SK-N-SH treated with all-trans-retinoic acid at 6 μM for 48 hours (cell line): ENCODE data around the gene DDX1.

Experiments
- ATAC-seq: fragments of 200-7000 bp; cut with Tn5 transposase; 3 replicates; pipeline ENCODE4 v1.9.1; 2020; ENCODE audit warnings: mild to moderate bottlenecking, moderate library complexity
- CSDC2 ChIP-seq: fragments of 250-450 bp; sonication (Bioruptor Pico); IDR thresholded peaks from 2 replicates; pipeline ENCODE4 v1.5.0; 2020; ENCODE audit warnings: mild to moderate bottlenecking, moderate library complexity
- ESRRG ChIP-seq: fragments of 250-450 bp; sonication (Bioruptor Pico); IDR thresholded peaks from 2 replicates; pipeline ENCODE4 v1.6.1; 2021; ENCODE audit warnings: mild to moderate bottlenecking
- GLIS3 ChIP-seq: fragments of 250-450 bp; sonication (Bioruptor Pico); IDR thresholded peaks from 2 replicates; pipeline ENCODE4 v1.5.0; 2020; ENCODE audit warnings: mild to moderate bottlenecking, moderate library complexity
- ISL1 ChIP-seq: fragments of 250-450 bp; sonication (Bioruptor Pico); IDR thresholded peaks from 2 replicates; pipeline ENCODE4 v2.1.2; 2022; ENCODE audit warnings: mild to moderate bottlenecking, moderate library complexity
- PPARA ChIP-seq: fragments of 250-450 bp; sonication (Bioruptor Pico); IDR thresholded peaks from 2 replicates; pipeline ENCODE4 v1.5.0; 2020; ENCODE audit warnings: mild to moderate bottlenecking, borderline replicate concordance
- RARB ChIP-seq: fragments of 250-450 bp; sonication (Bioruptor Pico); IDR thresholded peaks from 2 replicates; pipeline ENCODE4 v1.8.0; 2021; ENCODE audit warnings: mild to moderate bottlenecking, moderate library complexity
- SNAI2 ChIP-seq: fragments of 250-450 bp; sonication (Bioruptor Pico); IDR thresholded peaks from 2 replicates; pipeline ENCODE4 v1.5.0; 2020; ENCODE audit warnings: mild to moderate bottlenecking, moderate library complexity
- TCF4 ChIP-seq: fragments of 250-450 bp; sonication (Bioruptor Pico); IDR thresholded peaks from 2 replicates; pipeline ENCODE4 v1.8.0; 2021; ENCODE audit warnings: mild to moderate bottlenecking, moderate library complexity, borderline replicate concordance
- TOX ChIP-seq: fragments of 250-450 bp; sonication (Bioruptor Pico); IDR thresholded peaks from 2 replicates; pipeline ENCODE4 v1.8.0; 2021; ENCODE audit warnings: mild to moderate bottlenecking, moderate library complexity, borderline replicate concordance
- TSHZ2 ChIP-seq: fragments of 250-450 bp; sonication (Bioruptor Pico); IDR thresholded peaks from 2 replicates; pipeline ENCODE4 v1.5.0; 2020; ENCODE audit warnings: mild to moderate bottlenecking, moderate library complexity
- ZFP3 ChIP-seq: fragments of 250-450 bp; sonication (Bioruptor Pico); IDR thresholded peaks from 2 replicates; pipeline ENCODE4 v1.5.0; 2020; ENCODE audit warnings: mild to moderate bottlenecking, moderate library complexity
- ZNF565 ChIP-seq: fragments of 450-650 bp; formaldehyde crosslinking; conservative IDR thresholded peaks from 2 replicates; pipeline ENCODE4 v1.5.0; 2020; ENCODE audit warnings: low read depth, mild to moderate bottlenecking, moderate library complexity
- TF ChIP-seq, protein P1 (sequence below): fragments of 250-450 bp; sonication (Bioruptor Pico); IDR thresholded peaks from 2 replicates; pipeline ENCODE4 v1.8.0; 2021; ENCODE audit warnings: low read depth, mild to moderate bottlenecking, moderate library complexity, borderline replicate concordance
- TF ChIP-seq, protein P2 (sequence below): fragments of 250-450 bp; sonication (Bioruptor Pico); IDR thresholded peaks from 2 replicates; pipeline ENCODE4 v1.8.0; 2020; ENCODE audit warnings: mild to moderate bottlenecking, moderate library complexity, borderline replicate concordance
- TF ChIP-seq, protein P3 (sequence below): fragments of 250-450 bp; sonication (Bioruptor Pico); IDR thresholded peaks from 2 replicates; pipeline ENCODE4 v1.5.1; 2020; ENCODE audit warnings: low read depth, mild to moderate bottlenecking, moderate library complexity

The DDX1 gene

DNA sequence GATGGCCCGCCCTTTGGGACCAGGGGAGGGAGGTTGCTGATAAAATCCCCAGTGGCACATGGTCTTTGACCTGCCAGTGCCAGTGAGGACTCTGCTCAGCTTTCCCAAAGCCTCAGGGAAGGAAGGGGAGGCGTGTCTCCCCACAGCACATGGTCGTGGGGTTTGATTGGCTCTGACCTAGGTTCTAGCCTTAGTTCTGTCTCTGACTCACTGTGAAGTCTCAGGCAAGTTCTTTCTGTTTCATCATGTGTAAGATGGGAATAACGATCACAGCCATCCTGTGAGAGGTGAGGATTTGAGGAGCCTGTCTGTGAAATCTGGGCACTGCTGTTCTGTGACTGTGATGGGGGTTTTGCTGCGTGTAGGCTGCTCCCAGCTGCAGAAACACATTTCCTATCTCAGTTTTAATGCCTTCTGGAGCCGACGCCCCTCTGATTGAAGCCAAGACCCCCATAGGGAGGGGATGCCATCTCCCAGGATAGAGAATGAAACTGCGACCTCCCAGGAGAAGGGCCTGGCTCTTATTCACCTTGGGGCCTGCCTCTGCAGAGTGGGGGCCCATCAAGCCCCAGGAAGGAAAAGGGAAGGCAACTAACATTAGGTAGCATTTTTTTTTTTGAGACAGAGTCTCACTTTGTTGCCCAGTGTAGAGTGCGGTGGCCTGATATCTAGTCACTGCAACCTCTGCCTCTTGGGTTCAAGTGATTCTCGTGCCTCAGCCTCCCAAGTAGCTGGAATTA is 84.0 kb downstream of the DDX1 start:
- TF ChIP-seq ZNF565 (CRISPR knock-in tag) (no peak), ISL1 (CRISPR knock-in tag) (no peak), PPARA (CRISPR knock-in tag) (no peak), GLIS3 (no peak)
- TF ChIP-seq, protein P1, sequence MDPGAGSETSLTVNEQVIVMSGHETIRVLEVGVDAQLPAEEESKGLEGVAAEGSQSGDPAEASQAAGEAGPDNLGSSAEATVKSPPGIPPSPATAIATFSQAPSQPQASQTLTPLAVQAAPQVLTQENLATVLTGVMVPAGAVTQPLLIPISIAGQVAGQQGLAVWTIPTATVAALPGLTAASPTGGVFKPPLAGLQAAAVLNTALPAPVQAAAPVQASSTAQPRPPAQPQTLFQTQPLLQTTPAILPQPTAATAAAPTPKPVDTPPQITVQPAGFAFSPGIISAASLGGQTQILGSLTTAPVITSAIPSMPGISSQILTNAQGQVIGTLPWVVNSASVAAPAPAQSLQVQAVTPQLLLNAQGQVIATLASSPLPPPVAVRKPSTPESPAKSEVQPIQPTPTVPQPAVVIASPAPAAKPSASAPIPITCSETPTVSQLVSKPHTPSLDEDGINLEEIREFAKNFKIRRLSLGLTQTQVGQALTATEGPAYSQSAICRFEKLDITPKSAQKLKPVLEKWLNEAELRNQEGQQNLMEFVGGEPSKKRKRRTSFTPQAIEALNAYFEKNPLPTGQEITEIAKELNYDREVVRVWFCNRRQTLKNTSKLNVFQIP (CRISPR knock-in tag) = no peak
- TF ChIP-seq, protein P2, sequence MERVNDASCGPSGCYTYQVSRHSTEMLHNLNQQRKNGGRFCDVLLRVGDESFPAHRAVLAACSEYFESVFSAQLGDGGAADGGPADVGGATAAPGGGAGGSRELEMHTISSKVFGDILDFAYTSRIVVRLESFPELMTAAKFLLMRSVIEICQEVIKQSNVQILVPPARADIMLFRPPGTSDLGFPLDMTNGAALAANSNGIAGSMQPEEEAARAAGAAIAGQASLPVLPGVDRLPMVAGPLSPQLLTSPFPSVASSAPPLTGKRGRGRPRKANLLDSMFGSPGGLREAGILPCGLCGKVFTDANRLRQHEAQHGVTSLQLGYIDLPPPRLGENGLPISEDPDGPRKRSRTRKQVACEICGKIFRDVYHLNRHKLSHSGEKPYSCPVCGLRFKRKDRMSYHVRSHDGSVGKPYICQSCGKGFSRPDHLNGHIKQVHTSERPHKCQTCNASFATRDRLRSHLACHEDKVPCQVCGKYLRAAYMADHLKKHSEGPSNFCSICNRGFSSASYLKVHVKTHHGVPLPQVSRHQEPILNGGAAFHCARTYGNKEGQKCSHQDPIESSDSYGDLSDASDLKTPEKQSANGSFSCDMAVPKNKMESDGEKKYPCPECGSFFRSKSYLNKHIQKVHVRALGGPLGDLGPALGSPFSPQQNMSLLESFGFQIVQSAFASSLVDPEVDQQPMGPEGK (CRISPR knock-in tag) = no peak
- TF ChIP-seq, protein P3, sequence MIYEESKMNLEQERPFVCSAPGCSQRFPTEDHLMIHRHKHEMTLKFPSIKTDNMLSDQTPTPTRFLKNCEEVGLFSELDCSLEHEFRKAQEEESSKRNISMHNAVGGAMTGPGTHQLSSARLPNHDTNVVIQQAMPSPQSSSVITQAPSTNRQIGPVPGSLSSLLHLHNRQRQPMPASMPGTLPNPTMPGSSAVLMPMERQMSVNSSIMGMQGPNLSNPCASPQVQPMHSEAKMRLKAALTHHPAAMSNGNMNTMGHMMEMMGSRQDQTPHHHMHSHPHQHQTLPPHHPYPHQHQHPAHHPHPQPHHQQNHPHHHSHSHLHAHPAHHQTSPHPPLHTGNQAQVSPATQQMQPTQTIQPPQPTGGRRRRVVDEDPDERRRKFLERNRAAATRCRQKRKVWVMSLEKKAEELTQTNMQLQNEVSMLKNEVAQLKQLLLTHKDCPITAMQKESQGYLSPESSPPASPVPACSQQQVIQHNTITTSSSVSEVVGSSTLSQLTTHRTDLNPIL (CRISPR knock-in tag) = no peak
- TF ChIP-seq, all 23 proteins: peak for 0
- no peak for ATAC-seq

DNA sequence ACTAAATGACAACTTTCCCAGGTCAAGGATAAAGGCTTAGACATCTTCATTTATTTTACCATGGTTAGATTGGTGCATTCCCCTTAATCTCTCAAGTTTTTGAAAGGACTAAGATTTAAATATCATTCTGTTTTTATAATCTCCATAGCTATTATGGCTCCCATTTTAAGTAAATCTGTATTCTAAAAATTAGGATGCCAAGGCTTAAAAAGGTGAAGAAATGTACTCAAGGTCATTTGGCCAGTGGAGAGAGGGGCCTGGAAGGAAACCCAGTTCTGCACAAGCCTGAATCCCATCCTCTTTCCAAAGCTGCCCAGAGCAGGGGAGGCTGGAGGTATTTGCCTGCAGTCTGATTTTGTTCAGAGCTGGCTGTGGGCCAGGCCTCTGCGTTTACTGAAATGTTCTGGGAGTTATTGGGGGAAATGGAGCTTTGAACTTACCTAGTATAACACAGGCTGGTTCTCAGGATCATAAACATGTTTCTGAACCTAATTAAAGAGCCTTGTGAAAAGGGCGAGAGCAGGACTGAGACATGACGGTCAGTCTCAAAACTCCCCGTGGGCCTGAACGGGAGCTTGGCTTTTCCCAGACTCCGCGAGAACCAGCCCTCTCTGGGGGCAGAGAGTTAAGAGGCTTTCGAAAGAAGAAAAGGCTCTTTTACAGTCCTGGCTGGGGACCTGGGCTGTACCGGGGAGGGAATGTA is 85.6 kb downstream of the DDX1 start:
- no peak for ATAC-seq
- TF ChIP-seq, protein P2 (CRISPR knock-in tag) = no peak
- no peak for TF ChIP-seq TOX (CRISPR knock-in tag)
- no peak for TF ChIP-seq TSHZ2 (CRISPR knock-in tag)
- no peak for TF ChIP-seq SNAI2 (CRISPR knock-in tag)
- no peak for TF ChIP-seq RARB (CRISPR knock-in tag)
- TF ChIP-seq ZFP3 (CRISPR knock-in tag) = no peak

DNA sequence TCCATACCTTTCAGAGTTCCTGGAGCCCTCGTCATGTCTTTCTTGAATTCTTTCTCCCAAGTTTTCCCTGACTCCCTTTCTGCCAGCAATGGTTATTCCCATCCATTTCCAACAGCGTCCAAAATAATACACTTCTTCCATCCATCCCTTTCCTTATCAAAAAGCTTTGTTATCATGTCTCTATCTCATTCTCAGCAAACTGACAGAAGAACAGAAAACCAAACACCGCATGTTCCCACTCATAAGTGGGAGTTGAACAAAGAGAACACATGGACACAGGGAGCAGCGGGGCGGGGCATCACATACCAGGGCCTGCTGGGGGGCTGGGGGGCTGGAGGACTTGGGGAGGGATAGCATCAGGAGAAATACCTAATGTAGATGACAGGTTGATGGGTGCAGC is 86.7 kb downstream of the DDX1 start:
- no peak for ATAC-seq
- TF ChIP-seq, protein P2 (CRISPR knock-in tag) = no peak
- TF ChIP-seq TOX (CRISPR knock-in tag) (no peak), CSDC2 (no peak), GLIS3 (no peak), TCF4 (CRISPR knock-in tag) (no peak), ESRRG (CRISPR knock-in tag) (no peak)
